ENCODE results near the gene THSD4.

GRCh38 chr15:71825021-71825730 lies 709.9 kb downstream of the THSD4 start:
- TF ChIP-seq CTCF (conservative IDR thresholded peaks at IDR 0.05 in 1 of 2, IDR thresholded peaks at IDR 0.05 in 1 of 2; ENCODE audit: low read depth in 1 of 2, low read length in 2 of 2) = no peak
- no peak for TF ChIP-seq EZH2 (IDR thresholded peaks at IDR 0.05; ENCODE audit: low read length, missing control alignments)

Measured in fibroblast of lung (primary cell).